Eye (tissue), 1 donor: ENCODE data around the gene MVP.

Experiments used
- DNase-seq: peaks from one replicate; pipeline ENCODE4 v3.0.0-alpha.2; 2015

The MVP gene

DNA sequence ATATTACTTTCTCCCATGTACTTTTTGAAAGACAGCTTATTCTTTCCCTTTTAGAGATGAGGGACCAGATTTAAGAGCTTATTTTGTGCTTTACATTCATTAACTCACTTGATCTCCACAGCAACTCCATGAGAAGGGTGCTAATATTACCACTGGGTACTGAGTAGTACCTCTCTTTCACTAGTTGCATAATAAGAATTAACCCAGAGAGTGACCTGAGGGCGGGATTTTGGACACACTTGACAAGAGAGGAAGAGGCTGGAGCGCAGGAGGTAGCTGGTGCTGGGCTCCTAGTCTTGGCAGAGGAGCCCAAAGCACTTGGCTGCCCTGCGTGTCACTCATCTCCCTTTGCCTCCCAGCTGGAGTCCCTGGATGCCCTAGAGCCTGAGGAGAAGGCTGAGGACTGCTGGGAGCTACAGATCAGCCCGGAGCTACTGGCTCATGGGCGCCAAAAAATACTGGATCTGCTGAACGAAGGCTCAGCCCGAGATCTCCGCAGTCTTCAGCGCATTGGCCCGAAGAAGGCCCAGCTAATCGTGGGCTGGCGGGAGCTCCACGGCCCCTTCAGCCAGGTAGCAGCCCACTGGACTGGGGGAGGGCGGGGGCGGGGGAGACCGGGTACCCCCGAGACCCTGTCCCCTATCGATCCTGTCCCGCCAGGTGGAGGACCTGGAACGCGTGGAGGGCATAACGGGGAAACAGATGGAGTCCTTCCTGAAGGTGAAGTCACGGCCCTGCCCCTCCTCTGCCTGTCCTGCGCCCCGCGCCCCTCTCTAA is 15.6 kb upstream of the MVP start:
- peak; percentile 51 for DNase-seq

DNA sequence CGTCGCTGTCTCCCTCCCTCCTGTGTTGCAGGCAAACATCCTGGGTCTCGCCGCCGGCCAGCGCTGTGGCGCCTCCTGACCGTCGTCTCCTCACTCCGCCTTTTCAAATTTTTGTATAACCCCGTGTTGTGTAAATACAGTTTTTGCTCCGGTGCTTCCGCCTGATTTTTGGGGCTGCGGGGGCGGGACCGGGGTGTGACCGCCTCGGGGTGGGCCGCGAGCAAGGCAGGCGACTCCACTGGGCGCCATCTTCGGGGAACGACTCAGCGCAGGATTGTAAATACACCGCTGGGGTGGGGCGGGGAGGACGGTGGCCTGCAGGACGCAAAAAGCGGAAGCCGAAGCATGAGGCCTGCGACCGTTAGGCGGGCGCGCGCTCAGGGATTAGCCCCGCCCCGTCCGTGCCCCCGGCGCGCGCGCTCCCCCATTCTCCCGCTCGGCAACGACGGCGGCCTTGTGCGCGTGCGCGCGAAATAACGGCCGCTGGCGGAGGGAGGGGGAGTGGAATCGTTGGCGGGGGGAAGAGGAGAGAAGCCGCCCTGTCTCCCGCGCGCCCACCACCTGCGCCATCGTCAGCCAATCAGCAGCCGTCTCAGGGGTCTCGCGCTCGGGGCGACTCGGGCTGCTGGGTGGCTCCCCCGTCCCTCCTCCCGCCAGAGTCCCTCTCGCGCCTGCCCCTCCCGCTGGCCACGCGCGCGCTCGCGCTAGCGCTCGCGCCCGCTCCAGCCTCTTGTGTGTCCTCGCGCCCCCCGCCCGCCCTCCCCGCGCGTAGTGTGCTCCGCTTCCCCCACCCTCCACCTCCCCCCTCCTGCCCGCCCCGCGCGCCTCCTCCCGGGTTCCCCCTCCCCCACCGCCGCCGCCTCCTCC is 14.8 kb upstream of the MVP start:
- DNase-seq = peak; percentile 99

DNA sequence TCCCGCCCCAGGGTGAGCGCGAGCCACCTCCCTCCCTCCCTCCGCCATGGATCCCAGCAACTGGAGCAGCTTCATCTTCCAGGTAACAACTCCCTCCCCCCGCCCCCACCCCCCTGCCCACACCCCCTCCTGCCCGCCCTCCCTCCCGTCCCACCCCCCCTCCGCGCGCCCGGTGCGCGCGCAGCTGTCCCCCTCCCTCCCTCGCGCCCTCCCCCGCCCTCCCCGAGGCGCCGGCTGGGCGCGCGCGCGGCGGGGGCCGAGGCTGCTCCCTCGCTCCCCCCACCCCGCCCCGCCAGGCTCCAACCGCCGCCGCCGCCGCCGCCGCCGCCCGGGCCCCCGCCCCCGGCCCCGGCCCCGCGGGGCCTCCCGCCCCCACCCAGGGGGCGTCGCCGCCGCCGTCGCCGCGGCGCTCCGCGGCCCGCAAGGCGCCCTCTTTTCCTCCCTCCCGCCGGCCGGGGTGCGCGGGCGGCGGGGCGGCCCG is 14.1 kb upstream of the MVP start, which contains the start of gene MAZ:
Gene MAZ, plus strand, starts transcription at position 431 of the 481 bp plus-strand sequence. CDS start 173 bp downstream, outside the sequence.
- peak; percentile 87 for DNase-seq

DNA sequence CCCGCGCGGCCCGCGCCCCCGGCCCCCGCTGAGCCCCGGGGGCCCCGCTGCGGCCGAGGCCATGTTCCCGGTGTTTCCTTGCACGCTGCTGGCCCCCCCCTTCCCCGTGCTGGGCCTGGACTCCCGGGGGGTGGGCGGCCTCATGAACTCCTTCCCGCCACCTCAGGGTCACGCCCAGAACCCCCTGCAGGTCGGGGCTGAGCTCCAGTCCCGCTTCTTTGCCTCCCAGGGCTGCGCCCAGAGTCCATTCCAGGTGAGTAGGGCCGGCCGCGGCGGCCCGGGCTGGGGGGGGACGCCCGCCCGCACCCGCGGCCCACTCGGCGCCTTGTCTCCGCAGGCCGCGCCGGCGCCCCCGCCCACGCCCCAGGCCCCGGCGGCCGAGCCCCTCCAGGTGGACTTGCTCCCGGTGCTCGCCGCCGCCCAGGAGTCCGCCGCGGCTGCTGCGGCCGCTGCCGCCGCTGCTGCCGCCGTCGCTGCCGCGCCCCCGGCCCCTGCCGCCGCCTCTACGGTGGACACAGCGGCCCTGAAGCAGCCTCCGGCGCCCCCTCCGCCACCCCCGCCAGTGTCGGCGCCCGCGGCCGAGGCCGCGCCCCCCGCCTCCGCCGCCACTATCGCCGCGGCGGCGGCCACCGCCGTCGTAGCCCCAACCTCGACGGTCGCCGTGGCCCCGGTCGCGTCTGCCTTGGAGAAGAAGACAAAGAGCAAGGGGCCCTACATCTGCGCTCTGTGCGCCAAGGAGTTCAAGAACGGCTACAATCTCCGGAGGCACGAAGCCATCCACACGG is 13.4 kb upstream of the MVP start:
- peak; percentile 85 for DNase-seq

DNA sequence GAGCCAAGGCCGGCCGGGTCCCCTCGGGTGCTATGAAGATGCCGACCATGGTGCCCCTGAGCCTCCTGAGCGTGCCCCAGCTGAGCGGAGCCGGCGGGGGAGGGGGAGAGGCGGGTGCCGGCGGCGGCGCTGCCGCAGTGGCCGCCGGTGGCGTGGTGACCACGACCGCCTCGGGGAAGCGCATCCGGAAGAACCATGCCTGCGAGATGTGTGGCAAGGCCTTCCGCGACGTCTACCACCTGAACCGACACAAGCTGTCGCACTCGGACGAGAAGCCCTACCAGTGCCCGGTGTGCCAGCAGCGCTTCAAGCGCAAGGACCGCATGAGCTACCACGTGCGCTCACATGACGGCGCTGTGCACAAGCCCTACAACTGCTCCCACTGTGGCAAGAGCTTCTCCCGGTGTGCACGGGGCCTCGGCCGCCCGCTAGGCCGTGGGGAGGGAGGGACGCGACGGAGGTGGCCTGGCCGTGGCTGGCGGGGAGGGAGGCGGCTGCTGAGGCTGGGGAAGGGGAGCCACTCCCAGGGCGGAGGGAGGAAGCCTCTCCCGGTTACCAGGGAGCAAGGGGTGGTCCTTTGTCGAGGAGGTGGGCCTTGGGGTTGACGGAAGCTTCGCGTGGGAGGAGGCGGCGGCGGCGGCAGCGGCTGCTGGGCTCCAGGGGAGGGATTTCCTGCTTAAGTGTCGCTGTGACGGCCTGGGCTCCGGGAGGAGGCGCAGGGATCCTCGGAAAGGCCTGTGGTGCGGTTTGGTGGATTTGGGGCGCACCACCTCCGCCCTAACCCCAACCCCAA is 12.6 kb upstream of the MVP start:
- DNase-seq = peak; percentile 94

DNA sequence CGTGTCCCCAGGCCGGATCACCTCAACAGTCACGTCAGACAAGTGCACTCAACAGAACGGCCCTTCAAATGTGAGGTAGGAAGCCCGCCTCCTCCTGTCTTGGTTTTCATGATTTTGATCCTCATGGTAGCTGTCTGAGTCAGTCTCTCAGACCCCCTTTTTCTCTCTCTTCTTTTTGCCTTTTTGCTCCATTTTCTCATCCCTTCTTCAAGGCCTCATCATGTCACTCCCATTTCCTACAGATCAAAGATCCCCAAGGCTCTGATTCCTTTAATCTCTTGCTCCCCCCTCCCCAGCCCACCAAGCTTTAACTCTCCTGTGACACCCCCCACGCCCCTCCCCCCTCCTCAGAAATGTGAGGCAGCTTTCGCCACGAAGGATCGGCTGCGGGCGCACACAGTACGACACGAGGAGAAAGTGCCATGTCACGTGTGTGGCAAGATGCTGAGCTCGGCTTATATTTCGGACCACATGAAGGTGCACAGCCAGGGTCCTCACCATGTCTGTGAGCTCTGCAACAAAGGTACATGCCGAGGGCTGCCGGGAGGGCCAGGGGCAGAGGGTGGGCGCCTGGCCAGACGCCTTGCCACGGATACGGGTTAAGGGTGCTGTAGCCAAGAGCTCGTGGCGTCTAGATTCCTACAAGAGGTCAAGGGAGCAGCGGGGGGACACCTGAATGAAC is 11.9 kb upstream of the MVP start:
- no peak for DNase-seq

DNA sequence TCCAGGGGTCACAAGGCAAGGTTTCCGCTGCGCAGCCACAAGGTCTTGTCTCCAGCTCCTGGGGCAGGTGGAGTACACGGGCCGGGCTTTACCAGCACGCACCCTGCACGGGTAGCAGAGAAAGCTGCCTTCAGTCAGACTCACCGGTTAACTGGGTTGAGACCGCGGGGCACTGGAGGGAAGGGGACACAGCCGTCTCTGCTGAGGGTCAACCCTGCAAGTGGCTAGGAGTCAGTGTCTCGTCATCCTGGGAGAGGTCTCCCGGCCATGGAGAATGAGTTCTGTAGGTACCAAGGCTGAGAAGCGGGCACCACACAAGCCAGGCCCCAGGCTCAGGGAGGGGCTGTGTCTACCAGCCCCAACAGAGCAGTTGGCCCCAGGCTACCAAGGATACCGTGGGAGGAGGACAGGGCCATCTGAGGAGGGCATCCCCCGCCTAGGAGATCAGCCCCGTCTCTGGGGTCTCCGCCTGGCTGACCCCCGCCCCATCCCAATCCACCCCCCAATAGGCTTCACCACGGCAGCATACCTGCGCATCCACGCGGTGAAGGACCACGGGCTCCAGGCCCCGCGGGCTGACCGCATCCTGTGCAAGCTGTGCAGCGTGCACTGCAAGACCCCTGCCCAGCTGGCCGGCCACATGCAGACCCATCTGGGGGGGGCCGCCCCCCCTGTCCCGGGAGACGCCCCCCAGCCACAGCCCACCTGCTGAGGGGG is 11.1 kb upstream of the MVP start:
- DNase-seq = no peak

DNA sequence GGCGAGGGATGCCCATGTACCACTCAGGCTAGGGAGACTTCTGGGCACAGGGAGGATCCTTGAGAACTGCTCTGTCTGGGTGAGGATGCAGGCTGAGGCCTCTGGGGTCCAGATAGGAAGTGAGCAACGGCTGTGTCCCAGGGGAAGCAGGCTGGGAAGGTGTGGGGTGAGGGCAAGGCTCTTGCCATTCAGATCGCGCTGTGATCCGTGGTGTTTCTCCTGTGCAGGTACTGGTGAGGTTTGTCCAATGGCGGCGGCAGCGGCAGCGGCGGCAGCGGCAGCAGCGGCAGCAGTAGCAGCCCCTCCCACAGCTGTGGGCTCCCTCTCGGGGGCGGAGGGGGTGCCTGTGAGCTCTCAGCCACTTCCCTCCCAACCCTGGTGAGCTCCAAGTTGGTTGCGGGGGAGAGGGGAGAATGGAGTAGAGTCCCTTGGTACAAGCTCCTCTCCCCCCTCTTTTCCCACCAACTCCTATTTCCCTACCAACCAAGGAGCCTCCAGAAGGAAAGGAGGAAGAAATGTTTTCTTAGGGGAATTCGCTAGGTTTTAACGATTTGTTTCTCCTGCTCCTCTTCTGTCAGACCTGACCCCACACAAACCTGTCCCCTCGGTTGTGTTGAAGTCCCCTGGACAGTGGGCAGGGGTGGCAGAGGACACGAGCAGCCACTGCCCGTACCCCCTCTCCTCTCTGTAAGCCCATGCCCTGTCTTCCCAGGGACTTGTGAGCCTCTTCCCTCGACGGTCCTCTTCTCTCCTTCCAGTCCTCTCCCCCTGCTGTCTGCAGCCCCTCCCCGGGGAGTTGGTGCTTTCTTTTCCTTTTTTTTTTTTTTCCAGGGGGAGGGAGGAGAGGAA is 10.2 kb upstream of the MVP start:
- DNase-seq = peak; percentile 54

DNA sequence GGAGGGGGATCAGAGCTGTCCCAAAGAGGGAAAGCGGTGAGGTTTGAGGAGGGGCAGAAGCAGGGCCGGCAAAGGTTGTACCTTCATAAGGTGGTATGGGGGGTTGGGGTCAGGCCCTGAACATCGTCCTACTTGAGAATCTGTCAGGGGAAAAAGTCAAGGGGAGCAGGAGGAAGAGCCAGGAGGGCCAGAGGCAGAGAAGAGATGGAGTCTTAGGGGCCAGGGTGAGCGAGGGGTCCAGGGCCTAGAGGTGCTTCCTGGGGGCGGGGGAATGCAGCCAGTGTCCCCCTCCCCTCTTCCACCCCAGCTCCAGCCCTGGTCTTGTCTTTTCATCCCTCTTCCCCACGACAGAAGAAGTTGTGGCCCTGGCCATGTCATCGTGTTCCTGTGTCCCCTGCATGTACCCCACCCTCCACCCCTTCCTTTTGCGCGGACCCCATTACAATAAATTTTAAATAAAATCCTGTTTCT is 9.5 kb upstream of the MVP start:
- no peak for DNase-seq

DNA sequence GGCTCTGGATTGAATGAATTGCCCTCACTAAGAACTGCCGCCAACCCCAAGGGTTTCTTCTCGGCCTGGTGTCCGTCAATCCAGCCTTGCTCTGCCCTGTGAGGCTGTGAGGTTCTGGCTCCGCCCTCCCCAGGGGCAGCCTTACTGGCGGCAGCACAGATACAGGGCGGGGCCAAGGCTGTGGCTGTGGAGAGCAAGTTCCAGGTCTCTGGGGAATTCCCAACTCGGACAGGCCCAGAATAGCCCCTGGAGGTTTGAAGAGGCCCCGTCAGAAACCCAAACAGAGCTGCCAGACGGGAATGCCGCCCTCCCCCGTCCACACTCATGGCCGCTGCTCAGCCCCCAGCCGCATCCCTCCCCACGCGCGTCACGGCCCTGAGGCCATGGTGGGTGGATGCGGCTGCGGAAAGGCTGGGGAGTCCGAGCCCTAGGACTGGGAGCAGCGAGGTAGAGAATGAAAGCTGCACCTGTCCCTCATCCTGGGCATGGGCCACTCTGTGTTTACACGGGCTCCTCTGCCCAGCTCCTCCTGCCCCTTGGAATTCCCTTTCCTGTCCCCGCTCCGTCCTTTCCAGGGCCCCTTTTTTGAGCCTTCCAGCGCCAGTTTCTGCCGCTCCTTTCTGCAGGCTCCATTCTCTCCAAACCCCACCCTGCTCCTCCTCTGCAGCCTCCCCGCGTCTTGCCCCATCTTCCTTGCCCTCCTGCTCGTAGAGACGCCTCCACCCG is 8.9 kb upstream of the MVP start:
- peak; percentile 97 for DNase-seq

DNA sequence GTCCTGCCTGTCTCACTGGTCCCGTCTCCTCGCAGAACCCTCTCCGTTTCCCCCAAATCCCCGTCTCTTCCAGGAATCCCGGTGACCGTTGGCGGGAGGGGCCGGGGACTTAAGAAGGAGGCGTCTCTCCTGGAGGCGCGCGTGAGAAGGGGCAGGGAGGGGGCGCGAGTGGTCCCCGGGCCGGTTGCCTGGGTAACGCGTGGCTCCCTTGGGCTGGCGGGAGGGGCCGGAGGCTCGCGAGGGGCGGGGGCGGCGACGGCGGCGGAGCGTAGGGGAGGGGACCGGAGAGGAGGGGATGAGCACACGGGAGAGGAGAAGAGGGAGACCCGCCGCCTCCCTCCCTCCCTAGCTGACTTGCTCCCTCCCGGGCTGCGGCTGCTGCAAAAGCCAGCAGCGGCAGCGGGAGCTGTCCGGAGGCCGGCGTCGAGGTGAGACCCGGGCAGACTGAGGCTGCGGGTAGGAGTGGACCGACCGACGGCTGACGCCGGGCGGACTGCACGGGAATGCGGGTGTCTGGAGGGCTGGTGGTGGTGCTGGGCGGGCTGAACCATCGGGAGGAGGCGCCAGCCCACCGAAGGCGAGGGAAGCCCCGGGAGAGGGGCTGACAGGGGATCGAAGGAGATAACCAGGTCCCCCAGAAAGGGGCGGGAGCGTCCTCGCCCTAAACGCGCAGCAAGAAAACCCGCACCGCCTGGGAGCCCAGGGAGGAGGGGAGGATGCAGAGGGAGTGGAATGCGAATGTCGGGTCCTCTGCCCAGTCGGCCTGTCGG is 8.2 kb upstream of the MVP start, which contains the start of gene PRRT2:
Gene PRRT2, plus strand, starts transcription at position 298 of the 770 bp plus-strand sequence. CDS start 862 bp downstream, outside the sequence.
- DNase-seq = peak; percentile 96

DNA sequence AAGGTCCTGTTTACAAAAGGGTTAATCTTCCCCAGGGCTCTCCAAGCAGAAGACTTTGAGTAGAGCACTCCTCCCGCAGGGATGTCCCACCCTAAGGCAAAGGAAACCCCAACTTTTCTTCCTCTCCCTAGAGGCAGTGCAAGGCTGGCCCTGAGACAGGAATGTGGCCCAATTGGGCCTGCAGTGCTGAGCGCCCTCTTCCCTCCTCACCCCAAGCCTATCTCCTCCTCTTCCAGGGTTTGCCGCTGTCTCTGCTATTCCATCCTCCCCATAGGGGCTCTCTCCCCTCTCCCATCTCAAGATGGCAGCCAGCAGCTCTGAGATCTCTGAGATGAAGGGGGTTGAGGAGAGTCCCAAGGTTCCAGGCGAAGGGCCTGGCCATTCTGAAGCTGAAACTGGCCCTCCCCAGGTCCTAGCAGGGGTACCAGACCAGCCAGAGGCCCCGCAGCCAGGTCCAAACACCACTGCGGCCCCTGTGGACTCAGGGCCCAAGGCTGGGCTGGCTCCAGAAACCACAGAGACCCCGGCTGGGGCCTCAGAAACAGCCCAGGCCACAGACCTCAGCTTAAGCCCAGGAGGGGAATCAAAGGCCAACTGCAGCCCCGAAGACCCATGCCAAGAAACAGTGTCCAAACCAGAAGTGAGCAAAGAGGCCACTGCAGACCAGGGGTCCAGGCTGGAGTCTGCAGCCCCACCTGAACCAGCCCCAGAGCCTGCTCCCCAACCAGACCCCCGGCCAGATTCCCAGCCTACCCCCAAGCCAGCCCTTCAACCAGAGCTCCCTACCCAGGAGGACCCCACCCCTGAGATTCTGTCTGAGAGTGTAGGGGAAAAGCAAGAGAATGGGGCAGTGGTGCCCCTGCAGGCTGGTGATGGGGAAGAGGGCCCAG is 7.3 kb upstream of the MVP start:
- no peak for DNase-seq

DNA sequence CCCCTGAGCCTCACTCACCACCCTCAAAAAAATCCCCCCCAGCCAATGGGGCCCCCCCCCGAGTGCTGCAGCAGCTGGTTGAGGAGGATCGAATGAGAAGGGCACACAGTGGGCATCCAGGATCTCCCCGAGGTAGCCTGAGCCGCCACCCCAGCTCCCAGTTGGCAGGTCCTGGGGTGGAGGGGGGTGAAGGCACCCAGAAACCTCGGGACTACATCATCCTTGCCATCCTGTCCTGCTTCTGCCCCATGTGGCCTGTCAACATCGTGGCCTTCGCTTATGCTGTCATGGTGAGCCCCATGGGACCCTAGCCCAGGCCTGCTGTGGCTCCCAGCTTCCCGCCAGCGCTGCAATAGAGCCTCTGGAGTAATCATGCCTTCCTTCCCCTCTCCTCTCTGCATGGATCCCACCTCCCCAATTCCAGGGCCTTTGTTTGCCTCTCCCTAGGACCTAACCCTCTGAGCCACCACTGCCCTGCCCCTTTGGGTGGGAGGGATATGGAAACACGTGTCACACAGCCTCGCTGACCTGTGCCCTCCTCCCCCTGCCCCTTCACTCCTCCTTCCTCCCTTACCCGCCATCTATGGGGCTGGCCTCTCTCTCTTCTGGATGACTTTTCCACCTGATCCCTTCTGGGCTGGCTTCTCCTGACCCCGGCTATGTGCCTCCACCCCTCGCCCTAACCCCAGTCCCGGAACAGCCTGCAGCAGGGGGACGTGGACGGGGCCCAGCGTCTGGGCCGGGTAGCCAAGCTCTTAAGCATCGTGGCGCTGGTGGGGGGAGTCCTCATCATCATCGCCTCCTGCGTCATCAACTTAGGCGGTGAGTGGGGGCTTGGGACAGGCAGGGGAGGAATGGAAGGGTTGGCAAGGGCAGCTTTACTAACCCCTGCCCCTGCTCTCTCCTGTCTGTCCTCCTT is 6.4 kb upstream of the MVP start:
- DNase-seq = peak; percentile 65

DNA sequence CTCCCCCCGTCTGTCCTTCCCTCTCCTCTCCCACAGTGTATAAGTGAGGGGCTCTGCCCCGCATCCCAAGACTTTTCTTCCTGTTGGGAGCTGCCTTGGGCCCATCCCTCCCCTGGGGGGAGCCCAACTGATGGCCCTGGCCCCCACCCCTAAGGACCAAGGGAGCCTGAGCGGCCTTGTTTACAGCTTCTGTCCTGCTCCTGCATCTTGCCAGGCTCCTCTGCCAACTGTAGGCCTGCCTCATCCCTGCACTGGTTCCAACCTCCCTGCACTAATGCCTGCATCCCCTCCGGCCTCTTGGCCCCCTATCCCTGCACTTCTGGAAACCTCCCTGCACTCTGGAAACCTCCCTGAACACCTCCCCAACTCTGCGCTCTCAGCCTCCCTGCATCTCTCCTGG is 5.7 kb upstream of the MVP start:
- no peak for DNase-seq

DNA sequence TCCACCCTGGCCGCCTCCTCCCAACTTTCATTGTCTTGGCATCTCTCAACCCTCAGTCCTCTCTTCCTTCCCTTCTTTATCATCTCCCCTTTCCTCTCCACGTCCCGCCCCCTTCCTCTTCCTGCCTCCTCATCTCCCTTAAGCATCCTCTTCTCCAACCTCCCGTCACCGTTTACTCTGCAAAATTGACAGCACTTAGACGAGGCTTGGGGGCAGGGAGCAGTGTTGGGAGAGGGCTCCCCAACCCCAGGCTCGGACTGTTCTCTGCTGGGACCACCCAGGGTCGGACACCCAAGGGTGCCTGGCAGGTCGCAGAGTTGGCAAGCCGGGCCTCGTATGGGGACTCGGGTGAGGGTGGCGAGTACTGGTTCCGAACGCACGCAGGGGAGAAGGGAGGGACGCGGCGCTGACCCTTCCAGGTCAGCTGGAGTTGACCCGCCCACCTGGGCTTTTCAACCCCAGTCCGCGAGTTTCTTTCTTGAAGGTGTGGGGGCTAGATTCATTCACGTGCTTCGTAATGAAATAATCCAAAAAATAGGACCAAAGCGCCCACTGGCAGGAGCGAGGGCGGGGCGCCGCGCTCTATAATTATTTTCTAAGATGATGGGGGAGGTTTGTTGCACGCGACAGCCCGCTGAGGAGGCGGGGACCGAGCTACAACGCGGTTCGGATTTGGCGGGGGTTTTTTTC is 5.1 kb upstream of the MVP start:
- DNase-seq = no peak
